ENCODE results near the gene MZB1. TPM values are rescaled to one million over a fixed set of nuclear protein-coding genes. Genes with fewer than 3 reads are reported as not detected.

The MZB1 gene, protein sequence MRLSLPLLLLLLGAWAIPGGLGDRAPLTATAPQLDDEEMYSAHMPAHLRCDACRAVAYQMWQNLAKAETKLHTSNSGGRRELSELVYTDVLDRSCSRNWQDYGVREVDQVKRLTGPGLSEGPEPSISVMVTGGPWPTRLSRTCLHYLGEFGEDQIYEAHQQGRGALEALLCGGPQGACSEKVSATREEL
- total RNA-seq (2014; rRNA removed; shearing (Covaris generic); ENCODE audit: low replicate concordance) = not detected in 2 replicates

- no peak within 1 kb of the TSS for H3K4me3 ChIP-seq
- H3K36me3 ChIP-seq = no peaks in the 10 kb centered on the region
- no peaks in the 10 kb centered on the region for H3K9me3 ChIP-seq
- no peak for DNase-seq
- H3K27me3 ChIP-seq = no peaks in the 10 kb centered on the region
These were observed at the start of gene MZB1 for GRCh38 chr5:139389701-139390638. MZB1 (minus strand) TSS chr5:139389913; CDS start chr5:139389856, 57 bp downstream.

DNA sequence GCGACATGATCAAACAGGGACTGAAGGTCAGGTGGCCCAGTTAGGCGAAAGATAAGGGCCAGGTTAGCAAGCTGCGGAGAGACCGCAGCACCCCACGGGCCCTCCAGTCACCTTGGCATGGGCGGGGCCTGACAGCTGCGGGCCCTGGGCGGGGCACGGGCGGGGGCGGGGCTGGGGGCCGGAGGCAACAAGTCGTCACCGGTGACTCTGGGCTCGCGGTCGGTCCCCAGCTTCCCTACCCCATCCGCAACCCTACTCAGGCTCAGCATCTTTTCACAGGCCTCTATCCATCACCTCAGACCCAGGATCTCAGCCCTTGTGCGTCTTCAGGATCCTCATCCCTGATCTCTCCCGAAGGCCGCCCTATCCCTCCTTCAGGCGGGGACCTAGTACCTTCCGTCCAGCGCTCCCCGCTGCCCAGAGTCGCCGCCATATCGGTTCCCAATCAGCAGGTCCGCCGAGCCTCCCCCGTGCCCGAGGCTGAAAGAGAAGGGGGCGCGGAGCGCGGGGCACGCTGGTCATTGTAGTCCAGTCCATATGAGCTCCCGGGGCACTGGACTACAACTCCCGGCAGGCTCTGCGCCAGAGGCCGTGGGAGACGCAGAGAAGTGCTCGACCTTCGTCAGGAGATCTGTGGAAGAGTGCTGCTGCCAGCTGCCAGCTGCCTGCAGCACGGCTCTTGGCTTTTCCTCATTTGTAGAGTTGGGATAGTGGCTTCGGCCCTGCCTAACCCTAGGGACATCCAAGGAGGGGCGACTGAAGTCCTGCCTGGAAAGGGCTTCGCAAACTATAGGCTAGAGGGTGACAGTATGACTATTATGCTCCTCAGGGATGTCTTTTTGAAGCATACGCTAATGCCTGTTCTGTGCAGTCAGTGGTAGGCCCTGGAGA lies 49.5 kb upstream of the MZB1 start, which contains the start of gene DNAJC18:
Gene DNAJC18 (minus strand): TSS at position 513 of the 891 bp plus-strand sequence. CDS start 80 bp downstream, at position 433.
- Histone ChIP-seq H3K27me3 (no peaks in the 10 kb centered on the region), H3K36me3 (no peaks in the 10 kb centered on the region), H3K4me3 (no peak within 1 kb of the TSS), H3K9me3 (no peaks in the 10 kb centered on the region)
- DNase-seq = no peak

DNA sequence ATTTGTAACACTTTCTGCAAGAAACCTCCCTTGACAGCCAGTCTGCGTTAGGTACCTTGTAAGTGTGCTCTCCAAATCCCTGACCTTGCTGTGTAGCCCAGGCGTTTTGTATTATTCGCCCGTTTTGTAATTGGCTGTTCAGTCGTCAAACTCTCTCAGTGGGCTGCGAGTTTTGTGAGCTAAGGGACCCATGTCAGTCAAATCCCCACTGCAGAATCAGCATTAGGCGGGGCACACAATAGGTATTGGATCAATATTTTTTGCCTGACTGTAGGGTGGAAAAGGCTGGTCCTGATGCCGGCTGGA lies 48.9 kb upstream of the MZB1 start:
- no peaks in the 10 kb centered on the region for H3K9me3 ChIP-seq
- no peaks in the 10 kb centered on the region for H3K36me3 ChIP-seq
- H3K27me3 ChIP-seq = no peaks in the 10 kb centered on the region
- no peak overlapping the region for H3K4me3 ChIP-seq
- no peak for DNase-seq

DNA sequence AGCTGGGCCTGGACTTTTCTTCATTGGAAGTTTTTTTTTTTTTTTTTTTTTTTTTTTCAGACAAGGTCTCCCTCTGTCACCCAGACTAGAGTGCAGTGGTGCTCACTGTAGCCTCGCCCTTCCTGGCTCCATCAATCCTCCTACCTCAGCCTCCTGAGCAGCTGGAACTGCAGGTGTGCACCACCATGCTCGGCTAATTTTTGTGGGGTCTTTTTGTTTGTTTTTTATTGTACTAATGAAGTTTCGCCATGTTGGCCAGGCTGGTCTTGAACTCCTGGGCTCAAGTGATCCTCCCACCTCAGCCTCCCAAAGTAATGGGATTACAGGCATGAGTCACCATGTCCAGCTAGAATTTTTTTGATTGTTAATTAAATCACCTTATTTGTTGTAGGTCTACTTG lies 46.0 kb upstream of the MZB1 start:
- DNase-seq = no peak
- Histone ChIP-seq H3K27me3 (no peaks in the 10 kb centered on the region), H3K4me3 (no peak overlapping the region), H3K36me3 (no peaks in the 10 kb centered on the region), H3K9me3 (no peaks in the 10 kb centered on the region)

- H3K36me3 ChIP-seq = no peaks in the 10 kb centered on the region
- no peaks in the 10 kb centered on the region for H3K27me3 ChIP-seq
- no peaks in the 10 kb centered on the region for H3K9me3 ChIP-seq
- DNase-seq = no peak
- no peak overlapping the region for H3K4me3 ChIP-seq
These were observed 42.0 kb upstream of the MZB1 start for GRCh38 chr5:139431706-139432105.

DNA sequence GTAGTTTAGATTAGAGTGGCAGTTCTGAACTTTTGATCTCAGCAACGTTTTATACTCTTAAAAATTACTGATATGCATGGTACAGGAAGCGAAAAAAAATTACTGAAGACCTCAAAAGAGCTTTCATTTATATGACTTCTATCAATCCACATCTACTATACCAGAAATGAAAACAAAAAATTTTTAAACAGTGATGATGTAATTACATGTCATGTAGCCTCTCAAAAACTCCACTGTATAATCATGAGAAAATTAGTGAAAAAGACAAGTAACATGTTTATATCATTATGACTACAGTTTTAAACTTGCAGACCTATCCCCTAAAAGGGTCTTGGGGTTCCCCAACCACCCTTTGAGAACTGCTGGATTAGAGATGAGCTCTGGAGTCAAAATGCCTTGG lies 40.3 kb upstream of the MZB1 start:
- Histone ChIP-seq H3K36me3 (no peaks in the 10 kb centered on the region), H3K4me3 (no peak overlapping the region), H3K27me3 (no peaks in the 10 kb centered on the region), H3K9me3 (no peaks in the 10 kb centered on the region)
- DNase-seq = no peak

DNA sequence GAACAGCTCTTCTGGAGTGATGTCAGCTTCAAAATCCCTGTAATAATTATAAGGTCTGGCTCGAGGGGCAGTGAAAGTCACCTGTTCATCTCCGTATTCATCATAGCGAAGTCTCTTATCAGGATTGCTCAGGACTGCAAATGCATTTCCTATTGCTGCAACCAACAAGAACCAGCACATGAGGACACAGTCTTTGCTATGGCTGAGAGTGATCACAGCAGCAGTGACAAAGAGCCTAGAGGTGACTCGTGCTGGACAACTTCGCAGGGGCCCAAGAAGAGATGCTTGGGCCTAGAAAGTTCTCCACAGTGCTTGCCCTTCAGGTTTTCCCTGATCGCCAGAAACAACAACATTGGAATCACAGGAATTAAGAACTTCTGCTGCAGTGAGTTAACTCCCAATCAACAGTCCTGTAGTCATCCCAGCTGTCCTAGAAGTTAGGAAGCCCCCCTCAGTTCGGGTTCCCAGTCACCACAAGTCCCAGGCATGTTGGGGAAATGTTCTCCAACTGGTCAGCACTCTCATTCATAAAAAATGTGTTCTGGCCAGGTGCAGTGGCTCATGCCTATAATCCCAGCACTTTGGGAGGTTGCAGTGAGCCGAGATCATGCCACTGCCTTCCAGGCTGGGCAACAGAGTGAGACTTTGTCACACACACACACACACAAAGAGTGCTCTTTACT lies 36.6 kb upstream of the MZB1 start:
- peak; percentile 58 for DNase-seq
- no peaks in the 10 kb centered on the region for H3K27me3 ChIP-seq
- no peaks in the 10 kb centered on the region for H3K9me3 ChIP-seq
- H3K4me3 ChIP-seq = no peak overlapping the region
- no peaks in the 10 kb centered on the region for H3K36me3 ChIP-seq

DNA sequence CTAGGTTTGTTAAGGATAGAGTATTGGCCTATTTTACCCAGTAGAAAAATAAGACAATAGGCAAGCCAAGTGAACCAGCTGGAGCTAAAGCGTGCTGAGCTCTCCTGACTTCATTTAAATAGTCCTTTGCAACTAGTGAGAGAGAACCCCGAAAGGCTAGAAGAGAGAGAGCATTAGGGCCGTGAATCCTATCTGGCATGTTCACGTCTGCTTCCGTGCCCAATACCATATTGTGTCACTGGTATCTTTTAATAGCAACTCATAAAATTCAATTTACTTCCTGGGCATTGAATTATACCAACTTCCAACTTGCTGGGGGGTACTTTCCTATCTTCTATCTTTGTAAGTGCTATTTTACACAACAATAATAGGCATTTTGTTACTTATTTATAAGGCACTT lies 35.8 kb upstream of the MZB1 start:
- H3K36me3 ChIP-seq = no peaks in the 10 kb centered on the region
- no peaks in the 10 kb centered on the region for H3K27me3 ChIP-seq
- DNase-seq = no peak
- no peak overlapping the region for H3K4me3 ChIP-seq
- H3K9me3 ChIP-seq = no peaks in the 10 kb centered on the region

DNA sequence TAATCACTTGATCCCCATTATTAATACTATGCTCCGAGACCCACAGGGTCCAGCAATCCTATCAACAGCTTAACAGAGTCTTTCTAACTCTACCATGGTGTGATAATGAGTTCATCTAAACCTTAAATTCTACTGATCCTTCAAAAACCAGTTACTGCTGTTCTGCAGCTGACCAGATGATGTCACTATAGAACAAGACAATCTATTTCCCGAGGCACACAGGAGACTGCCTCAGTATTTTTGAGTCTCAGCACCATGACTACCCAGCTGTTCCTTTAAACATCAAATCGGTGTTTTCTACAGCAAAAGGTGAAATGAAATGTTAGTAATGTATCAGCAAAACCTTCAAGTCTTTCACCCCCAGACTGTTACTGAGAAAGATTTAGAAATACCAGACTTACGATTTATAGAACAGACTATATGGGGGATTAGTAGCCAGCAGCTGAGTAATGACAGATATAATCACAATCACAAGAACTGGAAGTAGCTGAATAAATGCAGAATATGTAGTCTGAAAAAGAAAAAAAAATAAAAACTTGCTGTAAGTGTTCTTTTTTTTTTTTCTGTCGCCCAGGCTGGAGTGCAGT lies 32.7 kb upstream of the MZB1 start:
- H3K27me3 ChIP-seq = no peaks in the 10 kb centered on the region

DNA sequence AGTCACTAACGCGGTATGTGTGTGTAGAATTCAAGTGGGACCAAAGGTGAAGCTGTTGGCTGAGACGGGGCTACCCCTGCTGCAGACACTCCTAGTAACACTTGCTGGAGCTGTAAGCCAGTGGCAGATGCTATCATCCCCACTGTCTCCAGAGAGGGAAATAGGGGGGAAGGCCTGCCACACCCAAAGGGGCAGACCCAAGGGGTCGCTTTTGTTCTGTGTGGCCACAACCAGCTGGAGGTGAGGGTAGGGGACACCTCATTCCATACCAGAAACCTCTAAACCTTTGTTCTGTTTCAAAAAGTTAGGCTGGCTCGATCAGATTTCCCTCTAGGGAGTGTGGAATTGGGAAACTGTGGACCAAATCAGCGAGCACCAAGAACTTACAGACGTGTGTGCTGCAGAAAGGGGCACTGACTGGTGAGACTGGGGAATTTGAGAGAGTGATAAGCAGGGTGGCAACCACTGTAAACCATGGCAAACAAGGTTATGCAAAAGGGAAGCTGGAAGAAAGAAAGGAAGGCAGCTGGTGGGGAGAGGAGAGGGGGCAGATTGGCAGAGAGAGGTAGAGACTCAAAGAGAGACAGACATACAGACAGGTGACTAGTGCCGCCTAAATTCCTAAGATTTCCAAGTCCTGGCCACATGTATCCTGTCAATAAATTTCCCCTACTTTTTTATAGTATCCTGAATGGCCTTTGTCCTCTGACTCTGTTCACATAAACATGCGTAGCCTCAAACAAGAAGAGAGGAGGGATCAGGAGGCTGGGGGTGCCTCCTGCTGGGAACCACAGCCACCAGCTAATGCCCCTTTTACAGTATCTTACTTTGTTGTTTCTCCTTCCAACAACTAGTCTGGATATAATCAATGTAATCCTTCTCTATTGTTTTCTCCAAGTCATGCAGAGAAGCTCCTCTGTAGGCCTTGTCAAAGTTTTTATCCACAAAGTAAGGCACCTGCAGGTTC lies 29.8 kb upstream of the MZB1 start:
- no peak for DNase-seq
- no peaks in the 10 kb centered on the region for H3K9me3 ChIP-seq
- no peaks in the 10 kb centered on the region for H3K36me3 ChIP-seq
- no peaks in the 10 kb centered on the region for H3K27me3 ChIP-seq
- no peak overlapping the region for H3K4me3 ChIP-seq

More for the DNA sequence above, 32.7 kb upstream of the MZB1 start:
- no peaks in the 10 kb centered on the region for H3K9me3 ChIP-seq
- DNase-seq = no peak
- no peaks in the 10 kb centered on the region for H3K36me3 ChIP-seq
- H3K4me3 ChIP-seq = no peak overlapping the region

DNA sequence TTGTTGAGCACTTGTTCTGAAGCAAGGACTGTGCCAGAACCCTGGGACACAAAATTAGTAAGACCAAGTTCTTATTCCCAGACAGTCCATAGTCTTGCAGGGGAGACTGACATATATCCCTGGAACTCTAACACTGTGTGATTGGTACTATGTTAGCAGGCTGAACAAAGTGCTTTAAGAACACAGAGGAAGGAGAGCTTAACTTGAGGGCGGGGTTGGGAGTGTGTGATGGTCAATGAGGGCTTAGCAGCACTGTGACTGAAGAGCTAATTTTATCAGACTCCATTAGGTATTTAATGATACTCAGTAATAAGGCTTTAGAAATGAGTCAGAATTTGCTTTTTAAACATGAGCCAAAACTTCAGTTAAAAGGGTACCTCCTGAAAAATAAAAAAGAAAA lies 29.1 kb upstream of the MZB1 start:
- H3K9me3 ChIP-seq = no peaks in the 10 kb centered on the region
- no peaks in the 10 kb centered on the region for H3K27me3 ChIP-seq
- no peak for DNase-seq
- H3K4me3 ChIP-seq = no peak overlapping the region
- no peaks in the 10 kb centered on the region for H3K36me3 ChIP-seq

- peak; percentile 29 for DNase-seq
- no peaks in the 10 kb centered on the region for H3K27me3 ChIP-seq
- H3K4me3 ChIP-seq = no peak overlapping the region
- H3K9me3 ChIP-seq = no peaks in the 10 kb centered on the region
- no peaks in the 10 kb centered on the region for H3K36me3 ChIP-seq
These were observed 27.5 kb upstream of the MZB1 start for GRCh38 chr5:139417214-139417613.

DNA sequence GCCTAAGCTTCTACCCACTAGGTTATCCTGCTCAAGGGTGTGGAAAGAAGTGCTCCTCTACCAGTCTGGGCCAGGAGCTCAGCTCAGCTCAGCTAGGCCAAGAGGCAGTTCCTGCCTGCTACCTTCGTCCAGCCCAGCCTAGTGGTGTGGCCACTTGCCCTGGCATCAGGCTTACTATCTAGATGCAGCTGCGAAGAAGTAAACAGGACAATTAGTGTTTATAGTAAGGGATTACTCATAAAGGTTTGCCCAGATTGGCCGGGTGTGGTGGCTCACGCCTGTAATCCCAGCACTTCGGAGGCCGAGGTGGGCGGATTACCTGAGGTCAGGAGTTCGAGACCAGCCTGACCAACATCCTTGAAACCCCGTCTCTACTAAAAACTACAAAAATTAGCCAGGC lies 26.9 kb upstream of the MZB1 start:
- H3K9me3 ChIP-seq = no peaks in the 10 kb centered on the region
- no peak overlapping the region for H3K4me3 ChIP-seq
- peak; percentile 93 for DNase-seq
- H3K36me3 ChIP-seq = no peaks in the 10 kb centered on the region
- no peaks in the 10 kb centered on the region; the same call in 1 of the 2 replicates for H3K27me3 ChIP-seq

- H3K9me3 ChIP-seq = no peaks in the 10 kb centered on the region
- H3K27me3 ChIP-seq = no peaks in the 10 kb centered on the region; the same call in 1 of the 2 replicates
- no peaks in the 10 kb centered on the region for H3K36me3 ChIP-seq
- H3K4me3 ChIP-seq = no peak overlapping the region
- DNase-seq = no peak
These were observed 26.2 kb upstream of the MZB1 start for GRCh38 chr5:139415869-139416268.

DNA sequence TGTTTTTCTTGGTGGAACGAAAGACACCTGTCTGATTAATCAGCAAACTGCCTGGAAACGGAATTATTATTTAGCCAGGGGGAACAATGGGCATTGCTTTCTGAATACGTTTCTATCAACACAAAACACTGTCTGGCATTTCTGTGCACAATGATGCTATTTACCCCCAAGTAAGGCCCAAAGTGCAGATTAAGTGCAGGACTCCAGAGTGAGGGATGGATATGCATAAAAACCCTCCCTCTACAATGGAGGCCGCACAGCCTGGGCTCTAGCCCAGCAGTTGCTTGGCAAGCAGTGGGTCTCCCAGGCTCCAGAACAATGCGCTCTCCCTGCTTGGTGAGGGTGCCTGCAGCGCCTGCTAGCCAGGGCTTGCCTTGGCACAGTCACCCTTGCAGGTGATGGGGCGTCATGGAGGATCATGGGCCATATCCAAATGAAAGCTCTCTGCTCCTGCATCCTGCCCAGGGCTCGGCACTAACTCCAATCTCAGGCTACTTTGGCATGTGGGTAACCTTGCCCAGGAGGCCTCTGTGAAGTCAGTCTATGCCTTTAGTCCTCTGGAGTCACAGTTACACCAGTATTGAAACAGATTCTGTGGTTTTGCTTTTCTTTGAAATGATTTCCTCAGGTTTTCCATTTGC lies 25.6 kb upstream of the MZB1 start:
- no peak for DNase-seq
- Histone ChIP-seq H3K36me3 (no peaks in the 10 kb centered on the region), H3K9me3 (no peaks in the 10 kb centered on the region), H3K4me3 (no peak overlapping the region), H3K27me3 (no peaks in the 10 kb centered on the region; the same call in 1 of the 2 replicates)

Measured in MG63 (cell line).